NK-92 treated with Interleukin-12 subunit alpha and Interleukin-12 subunit beta, amount 100 ng/mL, for 24 hours (cell line): Measurements from ENCODE around the gene PUM2.

Source experiments
- DNase-seq: peaks from one replicate; lab custom pipeline; 2025; lab: John Stamatoyannopoulos, UW

The PUM2 gene

DNA sequence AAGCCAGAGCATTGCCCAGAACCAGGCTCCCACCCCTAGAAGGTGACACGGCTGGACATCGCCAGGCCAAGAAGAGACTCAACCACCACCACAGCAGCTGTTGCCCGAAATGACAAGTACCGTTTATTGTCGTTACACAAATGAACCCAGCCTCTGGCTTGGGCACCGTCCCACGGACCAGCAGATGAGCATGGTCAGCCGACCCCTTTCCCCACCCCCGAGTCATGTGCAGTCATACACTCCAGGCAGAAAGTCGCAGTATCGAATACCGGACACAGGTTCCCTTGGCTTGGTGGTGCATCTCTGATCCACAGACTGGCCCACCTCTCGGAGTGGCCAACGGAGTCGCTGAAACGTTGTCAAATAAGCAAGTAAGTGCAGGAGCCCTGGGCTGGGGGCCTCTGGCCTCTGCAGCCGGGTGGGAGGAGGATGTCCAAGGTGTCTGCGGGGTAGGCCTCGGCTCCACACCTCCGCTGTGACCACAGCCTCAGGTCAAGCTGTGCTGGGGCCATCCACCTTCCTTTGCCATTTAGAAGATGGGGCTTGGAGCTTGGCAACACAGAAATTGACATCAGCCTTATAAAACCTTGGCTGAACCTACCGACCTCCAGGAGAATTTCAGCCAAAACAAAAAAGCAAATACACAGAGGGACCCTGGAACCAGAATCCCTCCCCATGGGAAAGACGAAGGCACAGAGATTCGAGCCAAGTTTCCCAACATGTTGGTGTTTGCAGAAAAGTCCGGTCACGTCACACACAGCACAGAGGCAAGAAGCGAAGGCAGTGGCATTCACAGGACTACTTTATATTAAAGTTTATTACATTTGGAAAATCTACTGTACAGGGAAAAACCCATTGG, 149.7 kb downstream of the PUM2 start:
- no peak for DNase-seq

DNA sequence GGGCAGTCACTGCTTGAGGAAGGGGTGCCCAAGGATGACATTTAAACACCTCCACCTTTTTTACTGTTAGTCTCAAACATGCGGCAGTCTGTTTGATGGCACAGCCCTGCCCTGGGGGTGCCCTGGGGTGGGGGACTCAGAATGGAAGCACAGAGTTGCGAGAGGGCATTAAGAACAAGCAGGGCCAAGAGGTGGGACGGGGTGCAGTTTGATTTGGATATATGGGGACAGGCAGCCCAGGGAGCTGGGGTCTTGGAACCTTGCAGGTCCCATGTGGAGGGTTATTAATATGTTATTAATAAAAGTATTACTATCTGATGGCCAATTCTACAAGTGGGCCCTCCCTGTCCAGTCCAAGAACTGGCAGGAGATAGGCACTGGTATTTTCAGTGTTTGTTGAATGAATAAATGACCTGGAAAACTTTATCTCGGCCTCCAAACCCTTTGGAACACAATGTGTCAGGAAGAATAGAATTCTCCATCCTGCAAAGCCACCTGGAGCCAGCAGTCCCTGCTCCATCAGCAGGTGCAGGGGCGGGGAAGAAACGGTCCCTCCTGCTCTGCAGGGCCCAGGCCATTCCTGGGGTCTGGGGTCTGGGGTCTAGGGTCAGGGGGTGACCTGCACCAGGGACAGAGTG, 150.9 kb downstream of the PUM2 start:
- no peak for DNase-seq

GRCh38 chr2:20198796-20199632, 151.6 kb downstream of the PUM2 start:
- no peak for DNase-seq
